MM.1S (cell line): ENCODE data around the gene WDR6.
A peak's percentile ranks its signal among the peaks of the same experiment; 100 is the strongest.

Experiments used
- DNase-seq: peaks from one replicate; pipeline ENCODE4 v3.0.0-alpha.2; 2015
- H2AFZ ChIP-seq: fragments of 300-600 bp; sonication (generic); 2 replicates; pipeline ENCODE4 v1.6.0; 2016; ENCODE audit warnings: antibody characterized with exemption, low read length
- H3F3A ChIP-seq: fragments of 300-600 bp; sonication (generic); 2 replicates; pipeline ENCODE4 v1.6.1; 2016; ENCODE audit warnings: mild to moderate bottlenecking, antibody characterized with exemption, low read length, moderate library complexity, mixed read lengths; ENCODE audit not compliant: insufficient read depth
- H3K27ac ChIP-seq: fragments of 300-600 bp; sonication (generic); 2 replicates; pipeline ENCODE4 v1.5.1; 2016; ENCODE audit warnings: mild to moderate bottlenecking, low read length
- H3K27me3 ChIP-seq: fragments of 300-600 bp; sonication (generic); replicated peaks from 2 replicates; pipeline ENCODE4 v1.6.0; 2016; ENCODE audit warnings: low read length; ENCODE audit not compliant: insufficient read depth
- H3K36me3 ChIP-seq: fragments of 300-600 bp; sonication (generic); replicated peaks from 2 replicates; pipeline ENCODE4 v1.6.1; 2016; ENCODE audit warnings: mild to moderate bottlenecking, low read length, mixed read lengths; ENCODE audit not compliant: insufficient read depth
- H3K4me1 ChIP-seq: fragments of 300-600 bp; sonication (generic); 2 replicates; pipeline ENCODE4 v1.6.1; 2016; ENCODE audit warnings: low read length, mixed read lengths
- H3K4me2 ChIP-seq: fragments of 300-600 bp; sonication (generic); 2 replicates; pipeline ENCODE4 v1.6.0; 2016; ENCODE audit warnings: low read depth, low read length
- H3K4me3 ChIP-seq: fragments of 300-600 bp; sonication (generic); 2 replicates; pipeline ENCODE4 v1.5.1; 2016; ENCODE audit warnings: low read length, mixed read lengths
- H3K79me2 ChIP-seq: fragments of 300-600 bp; sonication (generic); 2 replicates; pipeline ENCODE4 v1.6.1; 2016; ENCODE audit warnings: mixed run types, low read length, mixed read lengths
- H3K9ac ChIP-seq: fragments of 300-600 bp; sonication (generic); 2 replicates; pipeline ENCODE4 v1.6.1; 2016; ENCODE audit warnings: low read length, mixed read lengths
- H3K9me2 ChIP-seq: fragments of 300-600 bp; sonication (generic); replicated peaks from 2 replicates; pipeline ENCODE4 v1.6.1; 2016; ENCODE audit warnings: mild to moderate bottlenecking, low read length, mixed read lengths; ENCODE audit not compliant: insufficient read depth
- H3K9me3 ChIP-seq: fragments of 300-600 bp; sonication (generic); replicated peaks from 2 replicates; pipeline ENCODE4 v1.6.1; 2016; ENCODE audit warnings: mild to moderate bottlenecking, low read length, mixed read lengths; ENCODE audit not compliant: insufficient read depth
- H4K20me1 ChIP-seq: fragments of 300-600 bp; sonication (generic); 2 replicates; pipeline ENCODE4 v1.6.1; 2016; ENCODE audit warnings: mild to moderate bottlenecking, low read length, moderate library complexity, mixed read lengths; ENCODE audit not compliant: insufficient read depth
- CTCF ChIP-seq: fragments of 300-600 bp; sonication (generic); IDR thresholded peaks from 2 replicates; pipeline ENCODE4 v1.5.1; 2016; ENCODE audit warnings: antibody characterized with exemption, low read length, mixed read lengths
- EZH2 ChIP-seq: fragments of 300-600 bp; sonication (generic); optimal IDR thresholded peaks from 2 replicates; pipeline ENCODE3; 2017; ENCODE audit warnings: low read depth, mild to moderate bottlenecking, antibody characterized with exemption, low read length, mixed read lengths
- EZH2phosphoT487 ChIP-seq: fragments of 300-600 bp; sonication (generic); IDR thresholded peaks from 2 replicates; pipeline ENCODE4 v1.6.1; 2018; ENCODE audit warnings: antibody characterized with exemption, low read length

Gene WDR6

DNA sequence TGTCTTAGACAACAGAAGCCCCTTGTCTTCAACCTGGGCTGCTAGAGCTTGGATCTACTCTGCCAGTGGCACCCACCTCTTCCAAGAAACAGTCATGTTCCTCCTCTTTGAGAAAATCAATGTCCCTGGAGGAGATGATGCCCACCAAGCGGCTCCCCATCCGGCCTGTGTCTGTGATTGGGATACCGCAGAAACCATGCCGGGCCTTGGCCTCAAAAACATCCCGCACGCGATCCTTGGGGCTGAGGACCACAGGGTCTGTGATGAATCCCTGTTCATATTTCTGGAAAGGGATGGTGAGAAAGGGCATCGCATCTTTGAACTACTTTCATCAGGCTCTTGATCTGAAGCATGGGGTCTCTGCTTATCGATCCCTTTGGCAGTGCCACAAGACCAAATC, 20.4 kb downstream of the WDR6 start:
- Histone ChIP-seq H3K4me3 (no peak overlapping the region), H3K9ac (no peak overlapping the region), H3K27me3 (no peaks in the 10 kb centered on the region), H3K79me2 (peaks cover 64% of the 10 kb centered on the region), H3K9me3 (no peaks in the 10 kb centered on the region), H3F3A (peaks cover 53% of the 10 kb centered on the region), H4K20me1 (no peaks in the 10 kb centered on the region), H3K36me3 (peaks cover 14% of the 10 kb centered on the region), H2AFZ (no peak overlapping the region), H3K27ac (no peak overlapping the region; the same call in 1 of the 2 replicates), H3K9me2 (no peaks in the 10 kb centered on the region), H3K4me1 (peaks cover 52% of the 10 kb centered on the region), H3K4me2 (peak overlapping the region; percentile 95; the same call in 1 of the 2 replicates)
- TF ChIP-seq EZH2phosphoT487 (no peak), EZH2 (no peak), CTCF (no peak)
- no peak for DNase-seq

- peaks cover 47% of the 10 kb centered on the region for H3F3A ChIP-seq
- peaks cover 14% of the 10 kb centered on the region for H3K36me3 ChIP-seq
- peaks cover 58% of the 10 kb centered on the region for H3K79me2 ChIP-seq
- H3K9me2 ChIP-seq = no peaks in the 10 kb centered on the region
- H3K4me2 ChIP-seq = peak overlapping the region; percentile 95
- no peak overlapping the region for H2AFZ ChIP-seq
- peak overlapping the region; percentile 61 for H3K27ac ChIP-seq
- H3K4me3 ChIP-seq = peak overlapping the region; percentile 84
- no peaks in the 10 kb centered on the region for H3K9me3 ChIP-seq
- no peak for DNase-seq
- H3K9ac ChIP-seq = peak overlapping the region; percentile 97
- H4K20me1 ChIP-seq = no peaks in the 10 kb centered on the region
- H3K27me3 ChIP-seq = no peaks in the 10 kb centered on the region
- TF ChIP-seq EZH2phosphoT487 (no peak), EZH2 (no peak), CTCF (no peak)
- H3K4me1 ChIP-seq = peaks cover 46% of the 10 kb centered on the region
These were observed 21.1 kb downstream of the WDR6 start for GRCh38 chr3:49028298-49028672.

DNA sequence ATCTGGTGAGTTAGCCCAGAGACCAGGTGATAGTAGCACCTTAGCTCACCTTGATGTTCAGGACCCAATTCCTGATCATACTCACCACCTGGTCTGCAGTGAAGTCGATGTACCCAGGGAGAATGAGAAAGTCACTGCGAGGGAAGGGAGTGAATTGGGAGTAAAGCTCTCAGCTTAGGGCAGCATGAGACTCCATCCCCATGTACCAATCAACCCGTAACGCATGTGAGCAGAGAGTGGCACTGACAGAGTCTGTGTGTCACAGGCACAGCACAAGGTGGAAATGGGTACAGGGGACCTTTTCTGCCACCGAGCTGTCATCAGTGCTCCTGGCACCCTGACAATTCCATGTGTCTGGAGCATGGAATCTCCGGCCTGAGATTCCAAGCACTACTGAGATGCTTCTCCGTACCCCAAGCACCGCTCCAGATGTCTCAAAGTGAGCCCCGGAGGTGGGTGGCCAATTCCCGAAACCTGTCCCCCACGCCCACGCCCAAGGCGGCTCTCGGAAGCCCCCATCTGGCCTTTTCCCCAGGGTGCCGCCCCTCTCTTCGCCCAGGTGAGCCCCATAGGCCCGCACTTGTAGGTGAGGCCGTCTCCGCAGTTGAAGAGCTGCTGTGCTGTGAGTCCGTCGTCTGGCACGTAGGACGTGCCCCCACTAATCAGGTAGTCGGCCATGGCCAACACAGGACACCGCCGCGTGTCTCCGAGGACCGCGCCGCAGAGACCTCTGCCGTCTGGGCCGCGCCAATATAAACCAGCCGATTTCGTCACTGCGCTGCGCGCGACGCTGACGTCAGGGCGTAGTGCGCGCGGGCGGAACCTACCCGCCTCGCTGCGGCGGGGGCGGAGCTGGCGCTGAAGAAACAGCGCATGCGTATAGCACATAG, 21.7 kb downstream of the WDR6 start, which contains the start of gene IMPDH2:
IMPDH2 (minus strand) TSS at position 726 of the 890 bp plus-strand sequence; CDS start at position 678, 48 bp downstream.
- Histone ChIP-seq H3K9me3 (no peaks in the 10 kb centered on the region), H3F3A (peaks cover 43% of the 10 kb centered on the region), H3K4me1 (peaks cover 42% of the 10 kb centered on the region), H3K9me2 (no peaks in the 10 kb centered on the region), H3K27me3 (no peaks in the 10 kb centered on the region), H3K36me3 (peaks cover 13% of the 10 kb centered on the region), H3K4me3 (peak within 1 kb of the TSS; percentile 84), H3K27ac (peak within 1 kb of the TSS; percentile 61), H3K79me2 (peaks cover 52% of the 10 kb centered on the region), H4K20me1 (no peaks in the 10 kb centered on the region), H2AFZ (peak within 1 kb of the TSS; percentile 21; the same call in 1 of the 2 replicates), H3K4me2 (peak within 1 kb of the TSS; percentile 95), H3K9ac (peak within 1 kb of the TSS; percentile 97)
- peak; percentile 96 for DNase-seq
- TF ChIP-seq EZH2phosphoT487 (no peak), CTCF (0 out of 2 replicates have a peak, but pooled peaks have one; percentile 16)
